Smooth muscle cell (in vitro differentiated cells): ENCODE results near the gene RFTN1. TPM values are rescaled to one million over a fixed set of nuclear protein-coding genes. Genes with fewer than 3 reads are reported as not detected.

Experiments used
- DNase-seq: peaks from one replicate; lab custom pipeline; 2025; ENCODE audit not compliant: unreplicated experiment; lab: John Stamatoyannopoulos, UW
- H2AFZ ChIP-seq: fragments of 200-600 bp; sonication (generic); 2 replicates; pipeline ENCODE4 v1.6.0; 2016; ENCODE audit warnings: antibody characterized with exemption, low read depth, mild to moderate bottlenecking
- H3F3A ChIP-seq: fragments of 200-600 bp; sonication (generic); 2 replicates; pipeline ENCODE4 v1.6.0; 2017; ENCODE audit warnings: antibody characterized with exemption, low read depth
- H3K27ac ChIP-seq: fragments of 200-600 bp; sonication (generic); 2 replicates; pipeline ENCODE4 v1.5.1; 2016; ENCODE audit warnings: low read depth, mild to moderate bottlenecking
- H3K27me3 ChIP-seq: fragments of 200-600 bp; sonication (generic); 2 replicates; pipeline ENCODE4 v1.6.1; 2016; ENCODE audit warnings: low read depth, mild to moderate bottlenecking
- H3K36me3 ChIP-seq: fragments of 200-600 bp; sonication (generic); 2 replicates; pipeline ENCODE4 v1.5.1; 2016; ENCODE audit warnings: low read depth
- H3K4me1 ChIP-seq: fragments of 200-600 bp; sonication (generic); 2 replicates; pipeline ENCODE4 v1.5.1; 2016; ENCODE audit warnings: low read depth
- H3K4me2 ChIP-seq: fragments of 200-600 bp; sonication (generic); 2 replicates; pipeline ENCODE4 v1.6.0; 2016; ENCODE audit warnings: mild to moderate bottlenecking
- H3K4me3 ChIP-seq: fragments of 200-600 bp; sonication (generic); 2 replicates; pipeline ENCODE4 v1.5.1; 2016; ENCODE audit warnings: mild to moderate bottlenecking
- H3K79me2 ChIP-seq: fragments of 200-600 bp; sonication (generic); 2 replicates; pipeline ENCODE4 v1.6.0; 2016; ENCODE audit warnings: low read depth, mild to moderate bottlenecking
- H3K9ac ChIP-seq: fragments of 200-600 bp; sonication (generic); 2 replicates; pipeline ENCODE4 v1.6.0; 2016; ENCODE audit warnings: low read depth
- H3K9me3 ChIP-seq: fragments of 200-600 bp; sonication (generic); replicated peaks from 2 replicates; pipeline ENCODE4 v1.5.1; 2016; ENCODE audit warnings: low read depth
- H4K20me1 ChIP-seq: fragments of 200-600 bp; sonication (generic); 2 replicates; pipeline ENCODE4 v1.6.0; 2016; ENCODE audit warnings: low read depth
- CTCF ChIP-seq: fragments of 200-600 bp; sonication (generic); IDR thresholded peaks from 2 replicates; pipeline ENCODE4 v1.5.1; 2017; ENCODE audit warnings: borderline replicate concordance, mild to moderate bottlenecking, antibody characterized with exemption; ENCODE audit not compliant: insufficient read depth, poor library complexity, severe bottlenecking
- WGBS: methylation state at CpG from one replicate; pipeline ENCODE4 v1.1.7; 2016; ENCODE audit warnings: low lambda C conversion rate; 5-methylcytosine and 5-hydroxymethylcytosine counted together
- polyA plus RNA-seq: library from polyadenylated mRNA; unstranded; fragments of >200 nt; fragmentation: Nextera tagmentation; extraction: Ambion mirVana; gene quantifications from 2 replicates; pipeline ENCODE4 v1.2.1, GENCODE V29; 2016
- total RNA-seq: library from RNA; depleted of rRNA; stranded (reverse); fragments of >200 nt; gene quantifications from 2 replicates; pipeline ENCODE4 v1.2.3, GENCODE V29; 2014

The RFTN1 gene
- total and polyA plus RNA-seq, 2 experiments from 2014 or later: 21.7 to 35.6 TPM

GRCh38 chr3:16439848-16440708 is 73.4 kb downstream of the RFTN1 start:
- Histone ChIP-seq H3K27me3 (no peaks in the 10 kb centered on the region), H3K36me3 (no peaks in the 10 kb centered on the region), H3K79me2 (peaks cover 8% of the 10 kb centered on the region), H4K20me1 (peaks cover 4% of the 10 kb centered on the region), H3K27ac (no peak overlapping the region), H3F3A (no peaks in the 10 kb centered on the region), H3K9ac (no peak overlapping the region), H3K9me3 (no peaks in the 10 kb centered on the region), H3K4me3 (no peak overlapping the region), H2AFZ (no peak overlapping the region), H3K4me2 (no peak overlapping the region), H3K4me1 (no peaks in the 10 kb centered on the region)
- no peak for DNase-seq
- WGBS: 89% methylated on average over 13 of the region's 13 CpGs
- no peak for TF ChIP-seq CTCF

DNA sequence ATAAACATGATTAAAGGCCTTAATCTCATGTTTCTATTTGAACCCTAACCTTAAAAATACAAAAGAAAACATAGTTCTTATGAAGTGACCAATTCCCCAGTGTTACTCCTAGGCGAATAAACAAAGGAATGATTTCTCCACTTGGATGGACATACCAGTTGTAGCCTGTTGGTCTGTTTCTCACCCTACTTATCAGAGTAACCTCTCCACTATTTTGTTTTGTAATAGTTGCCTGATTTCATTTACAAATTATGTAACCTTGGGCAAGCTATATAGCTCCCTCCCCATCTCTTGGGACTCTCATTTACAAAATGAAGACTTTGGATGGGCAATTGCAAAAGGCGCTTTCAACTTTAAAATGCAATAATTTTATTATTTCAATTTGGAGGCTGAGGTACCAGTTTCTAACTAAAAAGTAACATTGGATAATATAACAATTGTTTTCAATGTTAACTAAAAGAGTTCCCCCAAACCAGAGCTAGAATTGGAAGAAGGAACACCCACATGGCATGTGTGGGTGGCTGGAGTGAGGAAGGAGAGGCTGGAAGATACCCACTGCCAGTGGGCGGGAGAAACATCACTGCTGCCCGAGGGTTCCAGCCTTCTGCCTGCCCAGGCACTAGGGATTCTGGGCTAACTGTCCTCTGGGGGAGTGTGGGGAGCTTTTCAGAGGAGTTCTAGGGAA is 74.2 kb downstream of the RFTN1 start:
- 87% methylated on average over 4 of the region's 4 CpGs for WGBS
- Histone ChIP-seq H3K27ac (no peak overlapping the region), H3K36me3 (no peaks in the 10 kb centered on the region), H3K9me3 (no peaks in the 10 kb centered on the region), H3K4me3 (no peak overlapping the region), H3K27me3 (no peaks in the 10 kb centered on the region), H4K20me1 (peaks cover 4% of the 10 kb centered on the region), H3K79me2 (peaks cover 8% of the 10 kb centered on the region), H3K4me1 (no peaks in the 10 kb centered on the region), H2AFZ (no peak overlapping the region), H3F3A (no peaks in the 10 kb centered on the region), H3K9ac (no peak overlapping the region), H3K4me2 (no peak overlapping the region)
- no peak for DNase-seq
- TF ChIP-seq CTCF: no peak

DNA sequence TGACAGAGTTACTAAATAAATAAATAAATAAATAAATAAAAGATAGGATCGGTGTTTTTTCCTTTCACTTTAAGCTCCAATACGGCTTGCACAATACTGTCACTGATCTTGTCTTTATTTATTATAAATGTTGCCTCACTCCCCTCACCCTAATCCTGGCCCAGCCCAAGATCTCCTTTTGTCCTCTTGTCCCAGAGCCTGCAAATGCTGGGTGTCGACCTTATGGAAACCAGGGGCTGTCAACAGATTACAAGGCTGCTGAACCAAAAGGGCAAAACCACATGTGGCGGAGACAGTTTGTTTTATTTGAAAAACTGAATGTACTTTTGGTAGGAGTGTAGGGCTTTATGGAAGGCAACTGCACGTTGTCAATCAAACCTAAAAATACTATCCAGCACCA is 75.9 kb downstream of the RFTN1 start:
- WGBS: 25% methylated on average over 5 of the region's 5 CpGs

More for the DNA sequence above, 75.9 kb downstream of the RFTN1 start:
- Histone ChIP-seq H3K4me3 (no peak overlapping the region), H3K27me3 (no peaks in the 10 kb centered on the region), H3K9ac (no peak overlapping the region), H3K36me3 (no peaks in the 10 kb centered on the region), H2AFZ (no peak overlapping the region), H4K20me1 (peaks cover 4% of the 10 kb centered on the region), H3K4me2 (peak overlapping the region; percentile 73), H3F3A (no peaks in the 10 kb centered on the region), H3K27ac (no peak overlapping the region), H3K9me3 (no peaks in the 10 kb centered on the region), H3K4me1 (no peaks in the 10 kb centered on the region), H3K79me2 (peaks cover 8% of the 10 kb centered on the region)
- DNase-seq: no peak
- no peak for TF ChIP-seq CTCF
